IMR-90 (cell line): ENCODE measurements around the gene RAI14.

Experiments used
- CEBPB ChIP-seq: IDR thresholded peaks from 2 replicates; pipeline ENCODE4 v1.6.1; 2012; ENCODE audit warnings: low read depth, low read length, improper control_type of control experiment
- CHD1 ChIP-seq: IDR thresholded peaks from 2 replicates; pipeline ENCODE4 v1.6.1; 2012; ENCODE audit warnings: low read depth, low read length, improper control_type of control experiment
- MAZ ChIP-seq: IDR thresholded peaks from 2 replicates; pipeline ENCODE4 v1.6.1; 2012; ENCODE audit warnings: low read depth, mild to moderate bottlenecking, low read length, improper control_type of control experiment, moderate library complexity, borderline replicate concordance
- MXI1 ChIP-seq: IDR thresholded peaks from 2 replicates; pipeline ENCODE4 v1.6.1; 2012; ENCODE audit warnings: low read depth, mild to moderate bottlenecking, low read length, moderate library complexity, borderline replicate concordance
- NFE2L2 ChIP-seq: fragments of 150-350 bp; IDR thresholded peaks from 2 replicates; pipeline ENCODE4 v1.6.1; 2016; ENCODE audit warnings: low read depth, mild to moderate bottlenecking, low read length
- POLR2A ChIP-seq: IDR thresholded peaks from 2 replicates; pipeline ENCODE4 v1.6.1; 2012; ENCODE audit warnings: mild to moderate bottlenecking, low read depth, low read length
- RAD21 ChIP-seq: IDR thresholded peaks from 2 replicates; pipeline ENCODE4 v1.6.1; 2012; ENCODE audit warnings: low read length, improper control_type of control experiment
- RCOR1 ChIP-seq: IDR thresholded peaks from 2 replicates; pipeline ENCODE4 v1.6.1; 2012; ENCODE audit warnings: mild to moderate bottlenecking, low read length, improper control_type of control experiment; ENCODE audit not compliant: insufficient replicate concordance
- RFX5 ChIP-seq: IDR thresholded peaks from 2 replicates; pipeline ENCODE4 v1.8.0; 2012; ENCODE audit warnings: low read depth, mild to moderate bottlenecking, low read length, moderate library complexity
- SMC3 ChIP-seq: fragments of 150-350 bp; IDR thresholded peaks from 2 replicates; pipeline ENCODE4 v1.6.1; 2016; ENCODE audit warnings: low read depth, mild to moderate bottlenecking, antibody characterized with exemption, low read length, moderate library complexity
- TF ChIP-seq, protein P1 (sequence below): conservative IDR thresholded peaks from 2 replicates; pipeline ENCODE4 v1.5.1; 2012; ENCODE audit warnings: mild to moderate bottlenecking, low read depth, low read length, improper control_type of control experiment
- TF ChIP-seq, protein P2 (sequence below): fragments of 150-350 bp; IDR thresholded peaks from 2 replicates; pipeline ENCODE4 v1.6.1; 2017; ENCODE audit warnings: mild to moderate bottlenecking, antibody characterized with exemption, low read length, low read depth
- TF ChIP-seq, protein P3 (sequence below): fragments of 150-350 bp; IDR thresholded peaks from 2 replicates; pipeline ENCODE4 v1.6.1; 2016; ENCODE audit warnings: low read depth, mild to moderate bottlenecking, low read length, moderate library complexity, borderline replicate concordance

DNA sequence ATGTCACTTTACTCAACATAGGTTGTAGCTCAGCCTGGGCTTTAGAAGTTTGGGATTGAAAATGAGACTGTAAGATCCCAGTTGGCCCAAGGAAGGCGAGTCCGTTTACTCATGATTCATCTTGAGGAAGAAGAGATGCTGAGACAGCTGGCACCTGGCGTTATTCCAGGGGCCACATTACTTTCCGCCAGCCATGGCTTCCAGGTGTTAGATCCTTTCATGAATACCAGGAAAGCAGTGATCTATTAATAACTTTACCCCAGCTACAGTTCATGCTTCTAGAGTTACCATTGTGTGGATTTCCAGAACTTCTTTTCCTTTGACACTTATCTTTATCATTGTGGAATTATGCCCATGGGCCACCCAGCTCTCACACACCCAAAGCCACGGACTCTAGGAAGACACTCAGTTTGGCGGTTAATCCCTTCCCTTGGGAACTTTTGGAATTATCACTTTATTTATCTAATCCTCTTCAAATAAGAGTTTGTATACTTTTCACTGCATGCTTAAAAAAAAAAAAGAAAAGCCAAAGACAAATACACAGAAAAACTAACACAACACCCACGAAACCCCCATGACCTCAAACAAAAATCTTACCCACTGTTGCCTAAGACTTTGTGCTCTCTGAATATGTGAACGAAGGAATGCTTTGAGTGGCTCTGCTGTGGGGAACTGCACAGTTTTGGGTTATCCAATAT, 26.9 kb downstream of the RAI14 start:
- TF ChIP-seq, protein P1, sequence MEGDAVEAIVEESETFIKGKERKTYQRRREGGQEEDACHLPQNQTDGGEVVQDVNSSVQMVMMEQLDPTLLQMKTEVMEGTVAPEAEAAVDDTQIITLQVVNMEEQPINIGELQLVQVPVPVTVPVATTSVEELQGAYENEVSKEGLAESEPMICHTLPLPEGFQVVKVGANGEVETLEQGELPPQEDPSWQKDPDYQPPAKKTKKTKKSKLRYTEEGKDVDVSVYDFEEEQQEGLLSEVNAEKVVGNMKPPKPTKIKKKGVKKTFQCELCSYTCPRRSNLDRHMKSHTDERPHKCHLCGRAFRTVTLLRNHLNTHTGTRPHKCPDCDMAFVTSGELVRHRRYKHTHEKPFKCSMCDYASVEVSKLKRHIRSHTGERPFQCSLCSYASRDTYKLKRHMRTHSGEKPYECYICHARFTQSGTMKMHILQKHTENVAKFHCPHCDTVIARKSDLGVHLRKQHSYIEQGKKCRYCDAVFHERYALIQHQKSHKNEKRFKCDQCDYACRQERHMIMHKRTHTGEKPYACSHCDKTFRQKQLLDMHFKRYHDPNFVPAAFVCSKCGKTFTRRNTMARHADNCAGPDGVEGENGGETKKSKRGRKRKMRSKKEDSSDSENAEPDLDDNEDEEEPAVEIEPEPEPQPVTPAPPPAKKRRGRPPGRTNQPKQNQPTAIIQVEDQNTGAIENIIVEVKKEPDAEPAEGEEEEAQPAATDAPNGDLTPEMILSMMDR = no peak
- TF ChIP-seq POLR2A (no peak), RAD21 (no peak), RCOR1 (no peak), RFX5 (no peak), MAZ (no peak), CEBPB (peak; percentile 28; the same call in 1 of the 2 replicates), SMC3 (no peak), CHD1 (no peak), MXI1 (no peak), NFE2L2 (no peak)
- TF ChIP-seq, protein P2, sequence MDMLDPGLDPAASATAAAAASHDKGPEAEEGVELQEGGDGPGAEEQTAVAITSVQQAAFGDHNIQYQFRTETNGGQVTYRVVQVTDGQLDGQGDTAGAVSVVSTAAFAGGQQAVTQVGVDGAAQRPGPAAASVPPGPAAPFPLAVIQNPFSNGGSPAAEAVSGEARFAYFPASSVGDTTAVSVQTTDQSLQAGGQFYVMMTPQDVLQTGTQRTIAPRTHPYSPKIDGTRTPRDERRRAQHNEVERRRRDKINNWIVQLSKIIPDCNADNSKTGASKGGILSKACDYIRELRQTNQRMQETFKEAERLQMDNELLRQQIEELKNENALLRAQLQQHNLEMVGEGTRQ = no peak
- TF ChIP-seq, protein P3, sequence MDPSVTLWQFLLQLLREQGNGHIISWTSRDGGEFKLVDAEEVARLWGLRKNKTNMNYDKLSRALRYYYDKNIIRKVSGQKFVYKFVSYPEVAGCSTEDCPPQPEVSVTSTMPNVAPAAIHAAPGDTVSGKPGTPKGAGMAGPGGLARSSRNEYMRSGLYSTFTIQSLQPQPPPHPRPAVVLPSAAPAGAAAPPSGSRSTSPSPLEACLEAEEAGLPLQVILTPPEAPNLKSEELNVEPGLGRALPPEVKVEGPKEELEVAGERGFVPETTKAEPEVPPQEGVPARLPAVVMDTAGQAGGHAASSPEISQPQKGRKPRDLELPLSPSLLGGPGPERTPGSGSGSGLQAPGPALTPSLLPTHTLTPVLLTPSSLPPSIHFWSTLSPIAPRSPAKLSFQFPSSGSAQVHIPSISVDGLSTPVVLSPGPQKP = no peak
